PC-9 (cell line): ENCODE data around the gene KLF2.

Experiments
- EZH2 ChIP-seq: fragments of 200-600 bp; sonication (generic); IDR thresholded peaks from 2 replicates; pipeline ENCODE4 v1.8.0; 2017; ENCODE audit warnings: antibody characterized with exemption, low read depth
- TF ChIP-seq, protein P1 (sequence below): fragments of 200-600 bp; sonication (generic); conservative IDR thresholded peaks from 2 replicates; pipeline ENCODE4 v1.6.1; 2017; ENCODE audit warnings: mixed run types, antibody characterized with exemption, mild to moderate bottlenecking, moderate library complexity

DNA sequence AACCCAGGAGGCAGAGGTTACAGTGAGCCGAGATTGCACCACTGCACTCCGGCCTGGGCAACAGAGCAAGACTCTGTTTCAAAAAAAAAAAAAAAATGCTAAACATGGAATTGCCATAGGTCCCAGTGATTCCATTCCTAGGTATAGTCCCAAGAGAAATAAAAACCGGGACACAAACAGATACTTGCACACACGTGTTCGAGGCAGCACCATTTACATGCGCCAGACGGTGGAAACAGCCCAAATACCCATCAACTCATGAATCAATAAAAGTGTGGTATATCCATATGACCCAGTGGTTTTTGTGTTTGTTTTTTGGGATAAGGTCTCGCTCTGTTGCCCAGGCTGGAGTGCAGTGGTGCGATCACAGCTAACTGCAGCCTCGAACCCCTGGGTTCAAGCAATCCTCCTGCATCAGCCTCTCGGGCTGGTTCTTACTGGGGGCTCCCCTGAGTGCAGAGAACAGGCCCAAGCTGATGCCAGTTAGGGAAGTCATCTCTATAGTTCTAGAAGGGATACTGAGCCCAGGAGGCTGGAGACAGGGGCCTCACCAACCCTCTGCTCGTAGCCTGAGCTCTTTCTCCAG is 8.5 kb downstream of the KLF2 start:
- TF ChIP-seq, protein P1, sequence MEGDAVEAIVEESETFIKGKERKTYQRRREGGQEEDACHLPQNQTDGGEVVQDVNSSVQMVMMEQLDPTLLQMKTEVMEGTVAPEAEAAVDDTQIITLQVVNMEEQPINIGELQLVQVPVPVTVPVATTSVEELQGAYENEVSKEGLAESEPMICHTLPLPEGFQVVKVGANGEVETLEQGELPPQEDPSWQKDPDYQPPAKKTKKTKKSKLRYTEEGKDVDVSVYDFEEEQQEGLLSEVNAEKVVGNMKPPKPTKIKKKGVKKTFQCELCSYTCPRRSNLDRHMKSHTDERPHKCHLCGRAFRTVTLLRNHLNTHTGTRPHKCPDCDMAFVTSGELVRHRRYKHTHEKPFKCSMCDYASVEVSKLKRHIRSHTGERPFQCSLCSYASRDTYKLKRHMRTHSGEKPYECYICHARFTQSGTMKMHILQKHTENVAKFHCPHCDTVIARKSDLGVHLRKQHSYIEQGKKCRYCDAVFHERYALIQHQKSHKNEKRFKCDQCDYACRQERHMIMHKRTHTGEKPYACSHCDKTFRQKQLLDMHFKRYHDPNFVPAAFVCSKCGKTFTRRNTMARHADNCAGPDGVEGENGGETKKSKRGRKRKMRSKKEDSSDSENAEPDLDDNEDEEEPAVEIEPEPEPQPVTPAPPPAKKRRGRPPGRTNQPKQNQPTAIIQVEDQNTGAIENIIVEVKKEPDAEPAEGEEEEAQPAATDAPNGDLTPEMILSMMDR: no peak
- no peak for TF ChIP-seq EZH2
